H9 (cell line): ENCODE results near the gene NMT1. TPM values are rescaled to one million over a fixed set of nuclear protein-coding genes. Genes with fewer than 3 reads are reported as not detected.

Experiments
- DNase-seq: peaks from one replicate; pipeline ENCODE4 v3.0.0-alpha.2; 2017
- H2AFZ ChIP-seq: one replicate; pipeline ENCODE4 v1.6.1; 2013; ENCODE audit warnings: mild to moderate bottlenecking, low read length, control low read depth, moderate library complexity
- H2AK5ac ChIP-seq: 2 replicates; pipeline ENCODE4 v1.6.1; 2013; ENCODE audit warnings: low read length, control low read depth, mixed read lengths; ENCODE audit not compliant: insufficient read length
- H2BK120ac ChIP-seq: one replicate; pipeline ENCODE4 v1.6.1; 2013; ENCODE audit warnings: low read depth, mild to moderate bottlenecking, low read length, control low read depth, inconsistent platforms; ENCODE audit not compliant: poor library complexity, severe bottlenecking
- H2BK12ac ChIP-seq: 2 replicates; pipeline ENCODE4 v1.6.1; 2013; ENCODE audit warnings: low read length, control low read depth, mixed read lengths, low read depth; ENCODE audit not compliant: insufficient read length
- H2BK15ac ChIP-seq: 2 replicates; pipeline ENCODE4 v1.6.1; 2013; ENCODE audit warnings: low read depth, low read length, control low read depth
- H2BK20ac ChIP-seq: one replicate; pipeline ENCODE4 v1.6.1; 2013; ENCODE audit warnings: low read depth, mild to moderate bottlenecking, low read length, control low read depth, inconsistent platforms; ENCODE audit not compliant: poor library complexity, severe bottlenecking
- H2BK5ac ChIP-seq: 2 replicates; pipeline ENCODE4 v1.6.1; 2013; ENCODE audit warnings: low read length, control low read depth, mixed read lengths; ENCODE audit not compliant: insufficient read length
- H3K14ac ChIP-seq: 2 replicates; pipeline ENCODE4 v1.6.1; 2013; ENCODE audit warnings: low read length, control low read depth; ENCODE audit not compliant: insufficient read depth
- H3K18ac ChIP-seq: 2 replicates; pipeline ENCODE4 v1.6.1; 2013; ENCODE audit warnings: low read depth, mild to moderate bottlenecking, mixed read lengths, low read length, control low read depth; ENCODE audit not compliant: insufficient read length
- H3K23ac ChIP-seq: 2 replicates; pipeline ENCODE4 v1.6.1; 2013; ENCODE audit warnings: low read length, control low read depth, mixed read lengths, low read depth; ENCODE audit not compliant: insufficient read length
- H3K23me2 ChIP-seq: 2 replicates; pipeline ENCODE4 v1.6.1; 2013; ENCODE audit warnings: low read depth, mild to moderate bottlenecking, mixed read lengths, low read length, control low read depth; ENCODE audit not compliant: insufficient read length, poor library complexity, severe bottlenecking
- H3K27ac ChIP-seq: 2 replicates; pipeline ENCODE4 v1.5.1; 2013; ENCODE audit warnings: low read length, control low read depth, mixed read lengths, low read depth; ENCODE audit not compliant: insufficient read length
- H3K27me3 ChIP-seq: 2 replicates; pipeline ENCODE4 v1.6.1; 2013; ENCODE audit warnings: low read length, control low read depth, inconsistent platforms; ENCODE audit not compliant: insufficient read depth
- H3K4ac ChIP-seq: 2 replicates; pipeline ENCODE4 v1.6.1; 2013; ENCODE audit warnings: low read depth, mild to moderate bottlenecking, control low read depth, inconsistent platforms, low read length, moderate library complexity
- H3K4me1 ChIP-seq: 2 replicates; pipeline ENCODE4 v1.6.1; 2013; ENCODE audit warnings: low read length, control low read depth, inconsistent platforms; ENCODE audit not compliant: insufficient read depth
- H3K4me2 ChIP-seq: 2 replicates; pipeline ENCODE4 v1.6.1; 2013; ENCODE audit warnings: low read length, control low read depth, mixed read lengths; ENCODE audit not compliant: insufficient read length, insufficient read depth
- H3K56ac ChIP-seq: 2 replicates; pipeline ENCODE4 v1.6.1; 2013; ENCODE audit warnings: low read depth, mild to moderate bottlenecking, mixed read lengths, low read length, control low read depth; ENCODE audit not compliant: insufficient read length
- H3K79me1 ChIP-seq: 2 replicates; pipeline ENCODE4 v1.6.1; 2013; ENCODE audit warnings: low read depth, mild to moderate bottlenecking, moderate library complexity, low read length, control low read depth, inconsistent platforms; ENCODE audit not compliant: insufficient read depth, poor library complexity, severe bottlenecking
- H3K79me2 ChIP-seq: 2 replicates; pipeline ENCODE4 v1.6.1; 2013; ENCODE audit warnings: low read length, control low read depth, inconsistent platforms; ENCODE audit not compliant: insufficient read depth
- H3K9ac ChIP-seq: 2 replicates; pipeline ENCODE4 v1.6.1; 2013; ENCODE audit warnings: low read length, control low read depth, mixed read lengths; ENCODE audit not compliant: insufficient read length; ENCODE audit errors: extremely low read depth
- H3K9me3 ChIP-seq: one replicate; pipeline ENCODE4 v1.6.1; 2013; ENCODE audit warnings: low read depth, low read length, inconsistent platforms; ENCODE audit not compliant: control insufficient read depth
- H3T11ph ChIP-seq: one replicate; pipeline ENCODE4 v1.6.1; 2013; ENCODE audit warnings: mild to moderate bottlenecking, low read length, control low read depth, inconsistent platforms
- H4K20me1 ChIP-seq: one replicate; pipeline ENCODE4 v1.6.1; 2013; ENCODE audit not compliant: control insufficient read depth, insufficient read length, insufficient read depth
- H4K5ac ChIP-seq: 2 replicates; pipeline ENCODE4 v1.6.1; 2013; ENCODE audit warnings: low read depth, mild to moderate bottlenecking, mixed read lengths, low read length, control low read depth; ENCODE audit not compliant: insufficient read length
- H4K8ac ChIP-seq: replicated peaks from 2 replicates; pipeline ENCODE4 v1.6.1; 2013; ENCODE audit warnings: low read length, control low read depth, mixed read lengths, low read depth; ENCODE audit not compliant: insufficient read length
- H4K91ac ChIP-seq: 2 replicates; pipeline ENCODE4 v1.6.1; 2013; ENCODE audit warnings: low read depth, mild to moderate bottlenecking, moderate library complexity, mixed read lengths, low read length, control low read depth; ENCODE audit not compliant: insufficient read length
- H3K27ac Mint-ChIP-seq, 3 experiments: 2 replicates in 2 of 3; 3 replicates in 1 of 3; pipeline ENCODE4 v1.8.0; 2020 to 2021; ENCODE audit warnings: mixed read lengths in 3 of 3, mild to moderate bottlenecking in 1 of 3, moderate library complexity in 1 of 3
- H3K27me3 Mint-ChIP-seq: 2 replicates; pipeline ENCODE4 v1.8.0; 2021; ENCODE audit warnings: low read depth, mild to moderate bottlenecking, moderate library complexity, mixed read lengths
- H3K36me3 Mint-ChIP-seq, 3 experiments: 2 replicates in 2 of 3; 3 replicates in 1 of 3; pipeline ENCODE4 v1.8.0; 2020 to 2021; ENCODE audit warnings: low read depth in 3 of 3, mixed read lengths in 3 of 3; ENCODE audit not compliant: insufficient read depth in 1 of 3
- H3K4me1 Mint-ChIP-seq, 2 experiments: 2 replicates each; pipeline ENCODE4 v1.8.0; 2020; ENCODE audit warnings: mixed read lengths in 2 of 2
- H3K4me3 Mint-ChIP-seq, 2 experiments: 2 replicates in 1 of 2; 3 replicates in 1 of 2; pipeline ENCODE4 v1.8.0; 2020 to 2021; ENCODE audit warnings: mild to moderate bottlenecking in 2 of 2, mixed read lengths in 2 of 2, moderate library complexity in 1 of 2
- H3K9me3 Mint-ChIP-seq, 2 experiments: 2 replicates in 1 of 2; 3 replicates in 1 of 2; pipeline ENCODE4 v1.8.0; 2020; ENCODE audit warnings: mild to moderate bottlenecking in 2 of 2, mixed read lengths in 2 of 2, moderate library complexity in 1 of 2
- WGBS: extraction: QIAGEN DNeasy Blood & Tissue Kit; methylation state at CpG from one replicate; pipeline ENCODE4 v1.1.7; 2013; ENCODE audit warnings: missing lambda C conversion rate, low lambda C conversion rate, mixed read lengths; ENCODE audit not compliant: insufficient read length; ENCODE audit errors: extremely low coverage; 5-methylcytosine and 5-hydroxymethylcytosine counted together
- total RNA-seq: library from RNA; stranded (reverse); gene quantifications from 2 replicates; pipeline ENCODE4 v1.2.1, GENCODE V29; 2021
- TF ChIP-seq, protein P1 (sequence below): fragments of 200-600 bp; sonication (generic); conservative IDR thresholded peaks from 3 replicates; pipeline ENCODE4 v1.8.0; 2021; ENCODE audit warnings: antibody characterized with exemption, mild to moderate bottlenecking

NMT1 gene
- total RNA-seq, 1 experiment from 2014 or later: 150 TPM

DNA sequence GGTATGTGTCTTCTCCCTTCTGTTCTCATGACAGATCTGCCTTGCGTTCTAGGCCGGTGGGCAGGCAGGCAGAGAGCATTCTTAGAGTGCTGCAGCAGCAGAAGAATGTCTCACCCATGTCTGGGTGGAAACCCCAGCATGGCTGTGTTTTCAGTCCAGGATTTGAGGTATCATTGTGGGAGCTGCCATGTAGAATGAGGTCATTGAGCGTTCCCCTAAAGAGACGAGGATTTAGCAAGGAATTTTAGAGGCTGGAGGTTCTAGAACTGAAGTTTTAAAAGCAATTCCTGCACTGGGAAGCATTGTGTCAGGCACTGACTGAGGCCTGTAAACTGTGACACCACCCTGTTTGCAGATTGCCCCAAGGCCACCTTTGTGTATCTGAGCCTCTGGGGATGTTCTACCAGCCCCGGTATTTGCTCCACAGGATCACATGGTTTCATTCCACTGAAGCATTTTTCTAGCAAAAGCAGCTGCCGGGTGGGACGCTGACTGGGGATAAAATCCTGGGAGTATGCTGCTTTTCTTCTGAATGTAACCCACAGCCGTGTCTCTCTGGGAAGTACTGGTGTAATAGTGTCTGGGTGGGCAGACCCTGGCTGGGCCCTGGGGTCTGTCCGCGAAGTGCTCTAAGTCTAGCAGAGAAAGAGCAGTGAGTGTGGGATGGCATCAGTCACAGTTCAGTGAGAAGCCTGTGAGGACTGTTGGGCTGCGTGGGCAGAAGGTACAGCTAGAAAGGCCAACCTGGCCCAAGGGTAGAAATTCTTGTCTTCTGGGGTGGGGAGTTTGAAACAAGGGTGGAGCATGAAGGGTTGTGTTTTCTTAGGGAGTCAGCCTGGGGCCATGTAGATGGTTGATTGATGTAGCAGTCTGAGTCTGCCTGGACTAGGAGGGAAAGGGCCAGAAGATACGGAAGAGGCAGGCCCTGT, 41.0 kb downstream of the NMT1 start:
- peak overlapping the region in 2 of 3 experiments; percentile 58 to 72; a peak in 1 of 7 replicates for H3K27ac Mint-ChIP-seq
- Histone ChIP-seq H3K23me2 (no peaks in the 10 kb centered on the region), H3K56ac (no peak overlapping the region), H2AFZ (no peak overlapping the region), H3K27me3 (no peaks in the 10 kb centered on the region), H3K9me3 (no peaks in the 10 kb centered on the region), H4K5ac (no peak overlapping the region), H3K4me2 (no peak overlapping the region), H3T11ph (no peak overlapping the region), H4K8ac (no peak overlapping the region), H2BK15ac (no peak overlapping the region), H3K27ac (no peak overlapping the region), H2BK20ac (no peak overlapping the region), H4K20me1 (no peaks in the 10 kb centered on the region), H3K9ac (no peak overlapping the region), H4K91ac (no peak overlapping the region), H3K23ac (no peak overlapping the region), H2BK120ac (no peak overlapping the region), H3K79me2 (no peaks in the 10 kb centered on the region; the same call in 1 of the 2 replicates), H3K4me1 (no peaks in the 10 kb centered on the region), H3K79me1 (no peaks in the 10 kb centered on the region), H3K18ac (no peak overlapping the region), H2BK5ac (no peak overlapping the region), H3K14ac (no peak overlapping the region), H2BK12ac (no peak overlapping the region), H2AK5ac (no peak overlapping the region), H3K4ac (no peak overlapping the region)
- H3K27me3 Mint-ChIP-seq: no peaks in the 10 kb centered on the region
- peaks cover 37 to 92% (median 82%) of the 10 kb centered on the region in 3 experiments; a peak in 6 of 7 replicates for H3K36me3 Mint-ChIP-seq
- H3K4me1 Mint-ChIP-seq: peaks cover 0 to 7% of the 10 kb centered on the region in 2 experiments; a peak in 2 of 4 replicates
- H3K9me3 Mint-ChIP-seq: no peaks in the 10 kb centered on the region
- H3K4me3 Mint-ChIP-seq: no peak overlapping the region
- DNase-seq: peak; percentile 20
- WGBS: no CpG with 5 or more reads among the region's 12 CpGs
- TF ChIP-seq, protein P1, sequence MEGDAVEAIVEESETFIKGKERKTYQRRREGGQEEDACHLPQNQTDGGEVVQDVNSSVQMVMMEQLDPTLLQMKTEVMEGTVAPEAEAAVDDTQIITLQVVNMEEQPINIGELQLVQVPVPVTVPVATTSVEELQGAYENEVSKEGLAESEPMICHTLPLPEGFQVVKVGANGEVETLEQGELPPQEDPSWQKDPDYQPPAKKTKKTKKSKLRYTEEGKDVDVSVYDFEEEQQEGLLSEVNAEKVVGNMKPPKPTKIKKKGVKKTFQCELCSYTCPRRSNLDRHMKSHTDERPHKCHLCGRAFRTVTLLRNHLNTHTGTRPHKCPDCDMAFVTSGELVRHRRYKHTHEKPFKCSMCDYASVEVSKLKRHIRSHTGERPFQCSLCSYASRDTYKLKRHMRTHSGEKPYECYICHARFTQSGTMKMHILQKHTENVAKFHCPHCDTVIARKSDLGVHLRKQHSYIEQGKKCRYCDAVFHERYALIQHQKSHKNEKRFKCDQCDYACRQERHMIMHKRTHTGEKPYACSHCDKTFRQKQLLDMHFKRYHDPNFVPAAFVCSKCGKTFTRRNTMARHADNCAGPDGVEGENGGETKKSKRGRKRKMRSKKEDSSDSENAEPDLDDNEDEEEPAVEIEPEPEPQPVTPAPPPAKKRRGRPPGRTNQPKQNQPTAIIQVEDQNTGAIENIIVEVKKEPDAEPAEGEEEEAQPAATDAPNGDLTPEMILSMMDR: no peak
